Chondrocyte (in vitro differentiated cells): ENCODE measurements around the gene SYNGAP1. TPM values are rescaled to one million over a fixed set of nuclear protein-coding genes. Genes with fewer than 3 reads are reported as not detected.
A peak's percentile ranks its signal among the peaks of the same experiment; 100 is the strongest.

ENCODE experiments used
- DNase-seq: peaks from one replicate; pipeline ENCODE4 v3.0.0; 2021; ENCODE audit warnings: mixed read lengths, low spot score
- H3K27ac Mint-ChIP-seq: one replicate; pipeline ENCODE4 v1.8.0; 2021; ENCODE audit warnings: mild to moderate bottlenecking, moderate library complexity, mixed read lengths; ENCODE audit not compliant: unreplicated experiment
- H3K27me3 Mint-ChIP-seq: 2 replicates; pipeline ENCODE4 v1.8.0; 2021; ENCODE audit warnings: low read depth, mixed read lengths
- H3K36me3 Mint-ChIP-seq: 2 replicates; pipeline ENCODE4 v1.8.0; 2021; ENCODE audit warnings: low read depth, mixed read lengths
- H3K4me1 Mint-ChIP-seq: 2 replicates; pipeline ENCODE4 v1.8.0; 2021; ENCODE audit warnings: low read depth, mild to moderate bottlenecking, mixed read lengths
- H3K4me3 Mint-ChIP-seq: one replicate; pipeline ENCODE4 v1.8.0; 2021; ENCODE audit warnings: mild to moderate bottlenecking, moderate library complexity, mixed read lengths; ENCODE audit not compliant: unreplicated experiment
- H3K9me3 Mint-ChIP-seq: 2 replicates; pipeline ENCODE4 v1.8.0; 2021; ENCODE audit warnings: low read depth, mixed read lengths
- CTCF ChIP-seq: fragments of 200-600 bp; sonication (generic); IDR thresholded peaks from 2 replicates; pipeline ENCODE4 v1.5.0; 2021; ENCODE audit warnings: antibody characterized with exemption, mild to moderate bottlenecking, moderate library complexity
- total RNA-seq: library from RNA; stranded (reverse); gene quantifications from 3 replicates; pipeline ENCODE4 v1.2.1, GENCODE V29; 2021

Gene SYNGAP1
- total RNA-seq, 1 donor from 2014 or later = 24.7 TPM

DNA sequence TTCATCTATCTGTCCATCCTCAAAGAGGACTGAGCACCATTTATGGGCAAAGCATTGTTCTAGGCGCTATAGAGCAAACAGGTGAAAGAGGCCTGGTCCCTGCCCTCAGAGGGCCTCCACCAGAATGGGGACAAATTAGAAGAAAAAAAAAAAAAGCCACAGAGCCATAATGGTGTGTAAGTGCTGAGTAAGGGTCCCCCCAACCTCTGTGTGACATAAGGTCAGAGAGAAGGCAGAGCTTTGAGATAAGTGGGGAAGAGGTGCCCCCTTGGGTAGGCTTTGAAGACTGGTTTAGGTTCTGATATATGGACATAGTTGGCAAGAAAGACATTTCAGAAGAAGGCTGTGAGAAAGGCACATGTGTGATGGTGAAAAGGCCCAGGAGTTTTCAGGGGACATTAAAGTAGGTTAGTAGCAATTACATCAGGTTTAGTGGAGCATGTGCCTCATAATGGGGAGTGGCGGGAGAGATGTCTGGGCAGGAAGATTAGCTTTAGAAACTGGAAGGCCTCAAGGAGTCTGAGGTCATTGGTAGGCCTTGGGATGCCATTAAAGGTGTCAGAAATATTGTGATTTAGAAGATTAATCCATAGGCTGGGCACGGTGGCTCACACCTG, 19.2 kb downstream of the SYNGAP1 start:
- H3K9me3 Mint-ChIP-seq = no peaks in the 10 kb centered on the region
- TF ChIP-seq CTCF = no peak
- no peak overlapping the region for H3K4me3 Mint-ChIP-seq
- no peak for DNase-seq
- no peaks in the 10 kb centered on the region for H3K27me3 Mint-ChIP-seq
- no peak overlapping the region for H3K27ac Mint-ChIP-seq
- peaks cover 43% of the 10 kb centered on the region for H3K36me3 Mint-ChIP-seq
- peaks cover 2% of the 10 kb centered on the region for H3K4me1 Mint-ChIP-seq

DNA sequence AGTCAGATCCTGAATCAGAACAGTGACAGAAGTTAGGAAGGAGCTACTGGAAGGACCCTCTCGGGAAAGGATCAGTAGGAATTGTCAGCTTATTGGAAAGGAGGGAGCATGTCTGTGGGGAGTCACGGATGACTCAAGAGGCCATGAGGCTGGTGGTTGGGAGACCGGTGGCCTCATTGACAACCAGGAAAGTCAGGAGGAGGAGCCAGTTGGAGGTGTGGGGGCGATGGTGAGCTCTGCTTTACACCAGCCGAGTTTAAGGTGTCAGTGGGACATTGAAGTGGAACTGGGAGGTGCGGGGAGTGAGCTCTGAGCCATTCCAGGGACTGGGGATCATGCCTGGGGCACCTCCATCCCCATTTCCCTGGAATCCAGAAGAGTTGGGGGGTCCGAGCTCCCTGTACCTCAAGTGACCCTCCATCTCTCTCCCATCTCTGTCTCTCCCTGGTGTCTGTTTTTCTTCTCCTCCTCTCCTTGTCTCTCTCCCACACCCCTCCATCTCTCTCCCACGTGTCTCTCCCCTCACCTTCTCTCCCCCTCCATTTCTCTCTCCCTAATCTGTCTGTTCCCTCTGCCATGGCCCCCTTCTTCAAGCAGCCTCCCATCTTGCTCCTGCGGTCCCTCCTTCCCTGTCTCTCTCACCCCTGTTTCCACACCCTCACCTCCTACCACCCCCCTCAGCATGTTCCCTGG, 20.2 kb downstream of the SYNGAP1 start:
- no peak for TF ChIP-seq CTCF
- H3K36me3 Mint-ChIP-seq = peaks cover 45% of the 10 kb centered on the region
- H3K9me3 Mint-ChIP-seq = no peaks in the 10 kb centered on the region

DNA sequence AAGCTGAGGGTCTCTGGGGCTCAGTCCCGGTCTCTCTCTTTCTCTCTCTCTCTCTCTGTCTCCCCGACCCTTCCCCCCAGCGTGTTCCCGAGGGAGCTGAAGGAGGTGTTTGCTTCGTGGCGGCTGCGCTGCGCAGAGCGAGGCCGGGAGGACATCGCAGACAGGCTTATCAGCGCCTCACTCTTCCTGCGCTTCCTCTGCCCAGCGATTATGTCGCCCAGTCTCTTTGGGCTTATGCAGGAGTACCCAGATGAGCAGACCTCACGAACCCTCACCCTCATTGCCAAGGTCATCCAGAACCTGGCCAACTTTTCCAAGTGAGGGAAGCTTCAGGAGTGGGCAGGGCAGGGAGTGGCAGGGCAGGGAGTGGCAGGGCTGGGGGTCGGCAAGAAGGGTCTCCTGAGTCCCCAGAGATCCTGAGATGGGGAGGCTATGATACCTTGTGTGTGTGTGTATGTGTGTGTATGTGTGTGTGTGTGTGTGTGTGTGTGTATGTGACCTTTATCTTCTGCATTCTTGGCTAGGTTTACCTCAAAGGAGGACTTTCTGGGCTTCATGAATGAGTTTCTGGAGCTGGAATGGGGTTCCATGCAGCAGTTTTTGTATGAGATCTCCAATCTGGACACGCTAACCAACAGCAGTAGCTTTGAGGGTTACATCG, 20.9 kb downstream of the SYNGAP1 start:
- Mint-ChIP-seq H3K27me3 (no peaks in the 10 kb centered on the region), H3K4me3 (no peak overlapping the region), H3K9me3 (no peaks in the 10 kb centered on the region), H3K36me3 (peaks cover 40% of the 10 kb centered on the region), H3K27ac (no peak overlapping the region), H3K4me1 (no peaks in the 10 kb centered on the region)
- no peak for TF ChIP-seq CTCF
- no peak for DNase-seq

More for the DNA sequence above, 20.2 kb downstream of the SYNGAP1 start:
- H3K27ac Mint-ChIP-seq = peak overlapping the region; percentile 49
- no peaks in the 10 kb centered on the region for H3K4me1 Mint-ChIP-seq
- H3K27me3 Mint-ChIP-seq = no peaks in the 10 kb centered on the region
- DNase-seq = no peak
- H3K4me3 Mint-ChIP-seq = no peak overlapping the region

DNA sequence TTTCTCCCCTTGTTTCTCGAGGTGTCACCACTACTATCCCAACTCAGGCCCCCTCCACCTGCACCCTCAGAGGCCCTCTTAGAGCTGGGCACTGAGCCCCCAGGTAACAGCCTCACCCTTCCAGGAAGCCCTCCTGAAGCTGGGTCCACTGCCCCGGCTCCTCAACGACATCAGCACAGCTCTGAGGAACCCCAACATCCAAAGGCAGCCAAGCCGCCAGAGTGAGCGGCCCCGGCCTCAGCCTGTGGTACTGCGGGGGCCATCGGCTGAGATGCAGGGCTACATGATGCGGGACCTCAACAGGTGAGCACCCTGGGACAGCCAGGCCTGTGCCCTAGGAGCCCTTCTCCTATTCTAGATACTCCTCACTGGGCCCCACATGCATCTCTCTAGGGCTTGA, 21.6 kb downstream of the SYNGAP1 start:
- no peaks in the 10 kb centered on the region for H3K4me1 Mint-ChIP-seq
- H3K27me3 Mint-ChIP-seq = no peaks in the 10 kb centered on the region
- H3K27ac Mint-ChIP-seq = no peak overlapping the region
- no peaks in the 10 kb centered on the region for H3K9me3 Mint-ChIP-seq
- no peak for DNase-seq
- H3K4me3 Mint-ChIP-seq = no peak overlapping the region
- no peak for TF ChIP-seq CTCF
- H3K36me3 Mint-ChIP-seq = peaks cover 41% of the 10 kb centered on the region

GRCh38 chr6:33442283-33442682, 22.4 kb downstream of the SYNGAP1 start:
- Mint-ChIP-seq H3K27me3 (no peaks in the 10 kb centered on the region), H3K9me3 (no peaks in the 10 kb centered on the region), H3K27ac (no peak overlapping the region), H3K4me1 (no peaks in the 10 kb centered on the region), H3K4me3 (no peak overlapping the region), H3K36me3 (peaks cover 39% of the 10 kb centered on the region)
- TF ChIP-seq CTCF = no peak
- DNase-seq = no peak
